Measurements from ENCODE around the gene TSPAN7. TPM values are rescaled to one million over a fixed set of nuclear protein-coding genes. Genes with fewer than 3 reads are reported as not detected.

Gene TSPAN7
- total RNA-seq, 1 donor = not detected

DNA sequence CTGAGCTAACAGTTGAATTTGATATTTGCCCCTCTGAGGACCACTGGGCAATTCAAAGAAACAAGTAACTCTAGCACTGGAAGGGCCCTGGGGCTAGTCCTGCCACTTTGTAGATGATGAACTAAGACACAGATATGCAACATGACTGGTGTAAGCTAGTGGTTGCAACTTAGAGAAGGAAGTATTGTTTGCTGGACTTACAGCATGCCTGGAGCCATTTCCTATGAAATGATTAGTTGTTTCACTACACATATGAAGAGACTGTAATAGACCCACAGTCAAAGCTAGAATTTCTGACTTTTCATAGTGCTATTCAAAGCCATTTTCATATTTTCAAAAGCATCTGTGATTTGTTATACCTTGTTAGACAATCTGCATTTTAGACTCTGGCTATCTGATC is 96.2 kb downstream of the TSPAN7 start:
- no peak for DNase-seq (ENCODE audit: low read depth)
- H3K4me3 ChIP-seq (ENCODE audit: low read depth, low read length) = no peak overlapping the region
- TF ChIP-seq CTCF (IDR thresholded peaks at IDR 0.05; ENCODE audit: insufficient read depth, low read depth, low read length) = no peak

- no peak for TF ChIP-seq CTCF (IDR thresholded peaks at IDR 0.05; ENCODE audit: insufficient read depth, low read depth, low read length)
- H3K4me3 ChIP-seq (ENCODE audit: low read depth, low read length) = no peak overlapping the region
- no peak for DNase-seq (ENCODE audit: low read depth)
These were observed 99.2 kb downstream of the TSPAN7 start for GRCh38 chrX:38660395-38661102.

DNA sequence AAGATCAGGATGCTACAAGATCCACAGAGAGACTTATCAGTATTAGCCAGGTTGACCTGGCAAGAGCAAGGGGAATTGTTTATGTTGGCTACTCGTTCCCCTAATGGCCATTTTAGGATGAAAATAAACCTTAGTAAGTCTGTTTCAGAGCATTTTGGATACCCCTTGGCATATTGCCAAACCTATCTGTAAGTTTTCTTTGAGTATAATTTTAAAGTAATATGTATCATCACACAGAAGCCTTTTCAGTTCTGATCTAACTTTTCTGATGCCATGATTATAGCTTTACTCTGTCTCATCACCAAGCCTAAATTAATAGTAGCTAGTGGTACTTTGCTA is 99.7 kb downstream of the TSPAN7 start:
- H3K4me3 ChIP-seq (ENCODE audit: low read depth, low read length) = no peak overlapping the region
- TF ChIP-seq CTCF (IDR thresholded peaks at IDR 0.05; ENCODE audit: insufficient read depth, low read depth, low read length) = no peak
- no peak for DNase-seq (ENCODE audit: low read depth)

DNA sequence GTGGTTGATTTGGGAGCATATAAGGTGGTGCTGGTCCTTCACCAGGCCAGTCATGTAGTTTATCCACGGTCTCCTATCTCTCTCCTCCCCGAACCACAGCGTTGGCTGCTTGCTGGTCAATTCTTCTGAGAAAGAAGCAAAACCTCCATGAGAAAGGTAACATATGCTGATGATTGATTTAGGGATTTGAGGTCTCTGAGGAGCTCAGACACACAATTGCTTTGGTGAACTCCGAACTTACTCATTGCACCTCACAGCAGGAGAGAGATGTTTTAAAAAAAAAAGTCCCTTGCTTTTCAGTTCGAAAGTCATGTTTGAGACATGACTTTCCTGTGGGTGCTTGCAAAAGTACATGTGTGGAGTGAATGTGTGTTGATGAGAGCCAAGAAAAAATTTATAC is 100.2 kb downstream of the TSPAN7 start:
- TF ChIP-seq CTCF (IDR thresholded peaks at IDR 0.05; ENCODE audit: insufficient read depth, low read depth, low read length) = no peak
- no peak for DNase-seq (ENCODE audit: low read depth)
- H3K4me3 ChIP-seq (ENCODE audit: low read depth, low read length) = no peak overlapping the region

DNA sequence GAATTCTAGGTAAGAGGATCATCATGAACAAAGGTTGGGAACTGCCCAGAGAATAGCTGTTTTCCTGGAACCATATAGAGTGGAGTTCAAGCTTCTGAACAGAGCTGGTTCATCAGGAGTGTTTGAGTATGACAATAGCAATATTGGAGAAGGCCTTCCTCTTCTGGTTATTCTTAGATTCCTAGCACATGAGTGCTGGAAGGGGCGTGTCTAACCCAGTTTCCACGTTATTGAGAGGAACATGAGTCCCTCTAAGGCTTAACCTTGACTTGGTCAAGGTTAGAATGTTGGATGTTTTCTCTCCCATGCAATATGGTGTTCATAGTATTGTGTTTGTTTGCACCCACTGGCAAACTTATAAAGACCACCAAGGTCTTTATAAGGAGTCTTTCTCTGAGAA is 101.3 kb downstream of the TSPAN7 start:
- TF ChIP-seq CTCF (IDR thresholded peaks at IDR 0.05; ENCODE audit: insufficient read depth, low read depth, low read length) = no peak
- DNase-seq (ENCODE audit: low read depth) = no peak
- no peak overlapping the region for H3K4me3 ChIP-seq (ENCODE audit: low read depth, low read length)

DNA sequence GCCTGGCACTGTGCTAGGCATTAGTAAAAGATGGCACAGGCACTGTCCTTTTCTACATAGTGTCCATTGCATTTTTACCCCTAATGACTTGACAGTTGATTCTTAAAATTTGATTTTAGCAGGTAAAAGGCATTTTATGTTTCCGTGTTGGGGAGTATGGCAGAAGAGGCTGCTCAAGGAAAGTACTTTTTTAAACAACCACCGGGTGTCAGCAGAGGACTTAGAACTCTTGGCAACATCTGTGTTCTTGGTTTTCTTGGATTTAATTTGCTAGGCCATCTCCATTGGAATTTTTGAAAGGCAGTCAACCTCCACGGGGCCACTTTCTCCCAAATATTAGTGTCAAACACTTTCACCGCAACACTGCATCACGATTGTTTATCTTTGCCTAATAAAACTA is 102.9 kb downstream of the TSPAN7 start:
- peak; percentile 40 for DNase-seq (ENCODE audit: low read depth)
- no peak overlapping the region for H3K4me3 ChIP-seq (ENCODE audit: low read depth, low read length)
- peak; percentile 34 for TF ChIP-seq CTCF (IDR thresholded peaks at IDR 0.05; ENCODE audit: insufficient read depth, low read depth, low read length)

DNA sequence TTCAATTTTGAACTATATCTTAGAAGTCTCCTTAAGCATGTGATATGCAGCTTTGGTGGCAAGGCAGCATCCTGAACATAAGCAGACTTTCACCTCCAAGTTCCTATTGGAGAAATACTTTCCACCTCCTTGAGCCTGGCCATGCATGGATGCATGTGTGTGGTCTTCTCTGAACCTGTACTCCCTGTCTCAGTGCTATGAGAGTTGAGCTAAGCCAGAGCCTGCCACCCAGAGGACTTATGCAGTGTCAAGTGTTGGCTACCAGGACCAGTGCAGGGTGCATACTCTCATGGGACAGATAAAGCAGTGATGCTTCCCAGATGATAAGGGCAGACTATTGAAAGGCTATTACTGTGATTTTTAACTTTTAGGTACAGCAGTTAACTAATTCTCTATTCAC is 105.6 kb downstream of the TSPAN7 start:
- H3K4me3 ChIP-seq (ENCODE audit: low read depth, low read length) = no peak overlapping the region
- no peak for TF ChIP-seq CTCF (IDR thresholded peaks at IDR 0.05; ENCODE audit: insufficient read depth, low read depth, low read length)
- DNase-seq (ENCODE audit: low read depth) = no peak
